ENCODE results near the gene FBLN5.

The FBLN5 gene

DNA sequence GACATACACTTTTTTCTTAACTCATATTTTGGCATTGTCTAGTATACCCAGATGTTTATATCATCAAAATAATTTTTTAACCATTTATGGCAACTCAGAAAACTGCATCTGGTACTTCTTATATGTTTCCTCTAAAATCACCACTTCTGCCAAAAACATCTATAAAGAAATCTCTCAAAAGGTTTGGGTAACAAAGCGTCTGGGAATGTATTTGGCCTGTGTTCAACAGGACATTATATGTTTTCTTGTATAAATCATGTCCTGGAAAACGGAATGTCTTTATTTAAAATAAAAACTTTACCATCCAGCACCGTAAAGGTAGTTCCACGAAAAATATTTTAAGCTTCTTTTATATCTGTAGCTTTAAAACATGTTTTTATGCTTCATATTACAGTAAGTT, 36.1 kb upstream of the FBLN5 start:
- H4K8ac ChIP-seq (ENCODE audit: low read depth, low read length): no peak overlapping the region
- no peak overlapping the region for H4K5ac ChIP-seq (ENCODE audit: low read length)
- no peak for DNase-seq
- no peaks in the 10 kb centered on the region for H3K27me3 ChIP-seq (ENCODE audit: insufficient read depth, low read length, poor library complexity)
- no peak overlapping the region for H3K4ac ChIP-seq (ENCODE audit: low read depth, low read length)
- no peak overlapping the region for H3K27ac ChIP-seq (ENCODE audit: low read depth, low read length)
- no peak overlapping the region for H2BK15ac ChIP-seq (replicated peaks; ENCODE audit: low read depth)
- H3K4me2 ChIP-seq (ENCODE audit: low read length): no peak overlapping the region
- H3K23ac ChIP-seq (ENCODE audit: low read length): no peak overlapping the region
- H3K56ac ChIP-seq (ENCODE audit: low read length): no peak overlapping the region
- H3K4me3 ChIP-seq (ENCODE audit: low read length): no peak overlapping the region
- H3K79me2 ChIP-seq (ENCODE audit: control insufficient read depth, insufficient read depth, low read length): no peaks in the 10 kb centered on the region
- peaks cover 1% of the 10 kb centered on the region for H3K36me3 ChIP-seq (ENCODE audit: control insufficient read depth, insufficient read depth, low read length)
- no peaks in the 10 kb centered on the region for H3K79me1 ChIP-seq (ENCODE audit: low read length)
- no peak overlapping the region for H3K9ac ChIP-seq (ENCODE audit: low read length)
- H3K4me1 ChIP-seq (ENCODE audit: control insufficient read depth, low read depth, low read length): no peaks in the 10 kb centered on the region
- no peak overlapping the region for H2BK120ac ChIP-seq (ENCODE audit: low read depth, low read length)
- no peak overlapping the region for H2BK5ac ChIP-seq (ENCODE audit: low read length)
- WGBS (ENCODE audit: extremely low coverage, insufficient coverage, low lambda C conversion rate): no CpG with 5 or more reads among the region's 4 CpGs
- no peak overlapping the region for H2AK5ac ChIP-seq (ENCODE audit: low read length)
- no peak overlapping the region for H3K18ac ChIP-seq (ENCODE audit: low read length)

GRCh38 chr14:91980157-91980556, 32.7 kb upstream of the FBLN5 start:
- DNase-seq: no peak
- no peak overlapping the region for H4K5ac ChIP-seq (ENCODE audit: low read length)
- no peak overlapping the region for H3K9ac ChIP-seq (ENCODE audit: low read length)
- H2BK15ac ChIP-seq (replicated peaks; ENCODE audit: low read depth): no peak overlapping the region
- H2AK5ac ChIP-seq (ENCODE audit: low read length): no peak overlapping the region
- no peak overlapping the region for H3K23ac ChIP-seq (ENCODE audit: low read length)
- no peak overlapping the region for H4K8ac ChIP-seq (ENCODE audit: low read depth, low read length)
- no peaks in the 10 kb centered on the region for H3K79me2 ChIP-seq (ENCODE audit: control insufficient read depth, insufficient read depth, low read length)
- H3K4me3 ChIP-seq (ENCODE audit: low read length): no peak overlapping the region
- H3K18ac ChIP-seq (ENCODE audit: low read length): no peak overlapping the region
- no peak overlapping the region for H3K27ac ChIP-seq (ENCODE audit: low read depth, low read length)
- H3K4me2 ChIP-seq (ENCODE audit: low read length): no peak overlapping the region
- no peaks in the 10 kb centered on the region for H3K27me3 ChIP-seq (ENCODE audit: insufficient read depth, low read length, poor library complexity)
- no peak overlapping the region for H3K4ac ChIP-seq (ENCODE audit: low read depth, low read length)
- no peaks in the 10 kb centered on the region for H3K79me1 ChIP-seq (ENCODE audit: low read length)
- no peak overlapping the region for H2BK5ac ChIP-seq (ENCODE audit: low read length)
- H3K56ac ChIP-seq (ENCODE audit: low read length): no peak overlapping the region
- no peaks in the 10 kb centered on the region for H3K4me1 ChIP-seq (ENCODE audit: control insufficient read depth, low read depth, low read length)
- no peak overlapping the region for H2BK120ac ChIP-seq (ENCODE audit: low read depth, low read length)
- no peaks in the 10 kb centered on the region for H3K36me3 ChIP-seq (ENCODE audit: control insufficient read depth, insufficient read depth, low read length)

DNA sequence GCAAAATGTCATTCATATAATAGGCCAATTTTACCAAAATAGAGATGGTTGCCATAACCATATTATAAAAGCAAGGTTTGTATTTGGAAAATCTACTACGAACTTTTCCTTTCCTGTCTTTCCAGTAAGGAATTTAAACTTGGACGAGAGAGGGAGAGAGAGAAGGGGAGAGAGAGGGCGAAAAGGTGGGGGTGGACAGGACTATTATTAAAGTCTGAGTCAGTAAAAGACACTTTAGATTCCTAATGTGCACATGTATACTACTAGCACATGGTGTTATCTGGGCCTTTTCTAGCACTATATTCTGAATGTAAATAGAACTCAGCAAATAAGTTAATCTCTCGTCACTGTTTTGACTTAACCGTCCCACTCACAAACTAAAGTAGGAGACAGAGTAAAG, 30.4 kb upstream of the FBLN5 start:
- H3K4ac ChIP-seq (ENCODE audit: low read depth, low read length): no peak overlapping the region
- no peaks in the 10 kb centered on the region for H3K79me2 ChIP-seq (ENCODE audit: control insufficient read depth, insufficient read depth, low read length)
- no peak overlapping the region for H2BK15ac ChIP-seq (replicated peaks; ENCODE audit: low read depth)
- no peaks in the 10 kb centered on the region for H3K36me3 ChIP-seq (ENCODE audit: control insufficient read depth, insufficient read depth, low read length)
- no peak overlapping the region for H2AK5ac ChIP-seq (ENCODE audit: low read length)
- no peak overlapping the region for H3K23ac ChIP-seq (ENCODE audit: low read length)
- H4K5ac ChIP-seq (ENCODE audit: low read length): no peak overlapping the region
- no peak overlapping the region for H3K4me3 ChIP-seq (ENCODE audit: low read length)
- no peaks in the 10 kb centered on the region for H3K27me3 ChIP-seq (ENCODE audit: insufficient read depth, low read length, poor library complexity)
- no peak overlapping the region for H3K27ac ChIP-seq (ENCODE audit: low read depth, low read length)
- no peak overlapping the region for H2BK5ac ChIP-seq (ENCODE audit: low read length)
- no peak overlapping the region for H3K56ac ChIP-seq (ENCODE audit: low read length)
- no peak overlapping the region for H3K4me2 ChIP-seq (ENCODE audit: low read length)
- no peak overlapping the region for H3K18ac ChIP-seq (ENCODE audit: low read length)
- no peak overlapping the region for H2BK120ac ChIP-seq (ENCODE audit: low read depth, low read length)
- no peak overlapping the region for H3K9ac ChIP-seq (ENCODE audit: low read length)
- H3K4me1 ChIP-seq (ENCODE audit: control insufficient read depth, low read depth, low read length): no peaks in the 10 kb centered on the region
- DNase-seq: no peak
- H3K79me1 ChIP-seq (ENCODE audit: low read length): no peaks in the 10 kb centered on the region
- no peak overlapping the region for H4K8ac ChIP-seq (ENCODE audit: low read depth, low read length)
- no CpG with 5 or more reads among the region's 5 CpGs for WGBS (ENCODE audit: extremely low coverage, insufficient coverage, low lambda C conversion rate)

- peaks cover 1% of the 10 kb centered on the region for H3K36me3 ChIP-seq (ENCODE audit: control insufficient read depth, insufficient read depth, low read length)
- H3K23ac ChIP-seq (ENCODE audit: low read length): no peak overlapping the region
- no peak overlapping the region for H3K4ac ChIP-seq (ENCODE audit: low read depth, low read length)
- no peak overlapping the region for H4K8ac ChIP-seq (ENCODE audit: low read depth, low read length)
- H3K27ac ChIP-seq (ENCODE audit: low read depth, low read length): no peak overlapping the region
- no peak overlapping the region for H2BK120ac ChIP-seq (ENCODE audit: low read depth, low read length)
- no peak overlapping the region for H3K56ac ChIP-seq (ENCODE audit: low read length)
- no peak for DNase-seq
- H2BK15ac ChIP-seq (replicated peaks; ENCODE audit: low read depth): no peak overlapping the region
- no peak overlapping the region for H3K4me3 ChIP-seq (ENCODE audit: low read length)
- no peak overlapping the region for H2AK5ac ChIP-seq (ENCODE audit: low read length)
- H3K79me1 ChIP-seq (ENCODE audit: low read length): no peaks in the 10 kb centered on the region
- H3K79me2 ChIP-seq (ENCODE audit: control insufficient read depth, insufficient read depth, low read length): no peaks in the 10 kb centered on the region
- H3K4me1 ChIP-seq (ENCODE audit: control insufficient read depth, low read depth, low read length): no peaks in the 10 kb centered on the region
- H4K5ac ChIP-seq (ENCODE audit: low read length): no peak overlapping the region
- H3K27me3 ChIP-seq (ENCODE audit: insufficient read depth, low read length, poor library complexity): no peaks in the 10 kb centered on the region
- H3K4me2 ChIP-seq (ENCODE audit: low read length): no peak overlapping the region
- no peak overlapping the region for H3K9ac ChIP-seq (ENCODE audit: low read length)
- no peak overlapping the region for H2BK5ac ChIP-seq (ENCODE audit: low read length)
- H3K18ac ChIP-seq (ENCODE audit: low read length): no peak overlapping the region
Observed at GRCh38 chr14:91975763-91976162, 28.3 kb upstream of the FBLN5 start.

DNA sequence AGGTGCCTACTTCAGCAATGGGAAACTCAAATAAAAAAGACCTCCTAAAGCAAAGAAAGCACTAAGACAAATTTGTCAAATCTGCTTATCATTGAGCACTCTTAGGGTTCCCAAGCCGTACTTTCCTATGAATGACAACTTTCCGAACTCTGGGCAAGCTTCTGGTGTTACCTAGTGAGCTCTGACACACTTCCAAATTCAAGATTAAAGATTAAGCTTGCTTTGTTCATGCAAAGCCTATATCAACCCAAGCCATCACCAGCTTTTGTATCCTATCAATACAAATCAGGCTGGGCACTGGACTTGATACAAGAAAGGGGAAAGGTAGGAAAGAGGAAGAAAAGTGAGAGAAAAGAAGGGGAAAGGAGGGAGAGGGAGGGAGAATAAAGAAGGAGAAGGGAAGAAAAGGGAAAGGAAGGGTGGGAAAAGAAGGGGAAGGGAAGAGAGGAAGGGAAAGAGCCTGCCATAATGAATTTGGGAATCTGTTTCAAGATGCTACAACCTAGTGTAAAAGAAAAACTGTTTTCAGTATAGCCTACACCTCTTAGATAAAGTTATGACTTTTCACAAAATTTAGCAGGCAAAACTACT, 23.8 kb upstream of the FBLN5 start:
- Histone ChIP-seq H3K23ac (ENCODE audit: low read length) (no peak overlapping the region), H3K9ac (ENCODE audit: low read length) (no peak overlapping the region), H4K5ac (ENCODE audit: low read length) (no peak overlapping the region), H3K79me2 (ENCODE audit: control insufficient read depth, insufficient read depth, low read length) (no peaks in the 10 kb centered on the region), H3K27me3 (ENCODE audit: insufficient read depth, low read length, poor library complexity) (no peaks in the 10 kb centered on the region), H2AK5ac (ENCODE audit: low read length) (no peak overlapping the region), H2BK15ac (replicated peaks; ENCODE audit: low read depth) (no peak overlapping the region), H3K56ac (ENCODE audit: low read length) (no peak overlapping the region), H3K4me2 (ENCODE audit: low read length) (no peak overlapping the region), H3K4me3 (ENCODE audit: low read length) (no peak overlapping the region), H3K4me1 (ENCODE audit: control insufficient read depth, low read depth, low read length) (no peaks in the 10 kb centered on the region), H3K4ac (ENCODE audit: low read depth, low read length) (no peak overlapping the region), H3K79me1 (ENCODE audit: low read length) (no peaks in the 10 kb centered on the region), H2BK120ac (ENCODE audit: low read depth, low read length) (no peak overlapping the region), H4K8ac (ENCODE audit: low read depth, low read length) (no peak overlapping the region), H3K18ac (ENCODE audit: low read length) (no peak overlapping the region), H3K36me3 (ENCODE audit: control insufficient read depth, insufficient read depth, low read length) (peaks cover 1% of the 10 kb centered on the region), H2BK5ac (ENCODE audit: low read length) (no peak overlapping the region), H3K27ac (ENCODE audit: low read depth, low read length) (no peak overlapping the region)
- no CpG with 5 or more reads among the region's 2 CpGs for WGBS (ENCODE audit: extremely low coverage, insufficient coverage, low lambda C conversion rate)
- DNase-seq: no peak

GRCh38 chr14:91968280-91968679, 20.8 kb upstream of the FBLN5 start:
- no peak overlapping the region for H3K18ac ChIP-seq (ENCODE audit: low read length)
- no peak for DNase-seq
- WGBS (ENCODE audit: extremely low coverage, insufficient coverage, low lambda C conversion rate): no CpG with 5 or more reads among the region's 6 CpGs

More at GRCh38 chr14:91968280-91968679, 20.8 kb upstream of the FBLN5 start:
- Histone ChIP-seq H3K56ac (ENCODE audit: low read length) (no peak overlapping the region), H3K27ac (ENCODE audit: low read depth, low read length) (no peak overlapping the region), H3K79me2 (ENCODE audit: control insufficient read depth, insufficient read depth, low read length) (no peaks in the 10 kb centered on the region), H4K8ac (ENCODE audit: low read depth, low read length) (no peak overlapping the region), H3K36me3 (ENCODE audit: control insufficient read depth, insufficient read depth, low read length) (peaks cover 1% of the 10 kb centered on the region), H2AK5ac (ENCODE audit: low read length) (no peak overlapping the region), H3K9ac (ENCODE audit: low read length) (no peak overlapping the region), H3K4ac (ENCODE audit: low read depth, low read length) (no peak overlapping the region), H3K4me1 (ENCODE audit: control insufficient read depth, low read depth, low read length) (no peaks in the 10 kb centered on the region), H3K27me3 (ENCODE audit: insufficient read depth, low read length, poor library complexity) (no peaks in the 10 kb centered on the region), H2BK5ac (ENCODE audit: low read length) (no peak overlapping the region), H3K4me2 (ENCODE audit: low read length) (no peak overlapping the region), H4K5ac (ENCODE audit: low read length) (no peak overlapping the region), H3K4me3 (ENCODE audit: low read length) (no peak overlapping the region), H2BK15ac (replicated peaks; ENCODE audit: low read depth) (no peak overlapping the region), H2BK120ac (ENCODE audit: low read depth, low read length) (no peak overlapping the region), H3K79me1 (ENCODE audit: low read length) (no peaks in the 10 kb centered on the region), H3K23ac (ENCODE audit: low read length) (no peak overlapping the region)
